Trophoblast cell (in vitro differentiated cells and primary cell): Measurements from ENCODE around the gene FAM241B.

Source experiments
- DNase-seq, 2 donors: peaks; one replicate each; pipeline ENCODE4 v3.0.0-alpha.2; 2016
- H2AFZ ChIP-seq: 2 replicates; pipeline ENCODE4 v1.6.1; 2013; ENCODE audit warnings: low read length, moderate library complexity, mild to moderate bottlenecking; ENCODE audit not compliant: insufficient read depth, poor library complexity
- H2AK5ac ChIP-seq: 2 replicates; pipeline ENCODE4 v1.6.1; 2013; ENCODE audit warnings: mild to moderate bottlenecking, low read length
- H2BK120ac ChIP-seq: 2 replicates; pipeline ENCODE4 v1.6.1; 2013; ENCODE audit warnings: low read length, mild to moderate bottlenecking, moderate library complexity; ENCODE audit not compliant: insufficient read depth, poor library complexity
- H2BK12ac ChIP-seq: 2 replicates; pipeline ENCODE4 v1.6.1; 2013; ENCODE audit warnings: mild to moderate bottlenecking, low read length, moderate library complexity
- H2BK5ac ChIP-seq: 2 replicates; pipeline ENCODE4 v1.6.1; 2013; ENCODE audit warnings: low read length, low read depth, moderate library complexity, mild to moderate bottlenecking; ENCODE audit not compliant: poor library complexity
- H3K14ac ChIP-seq: 2 replicates; pipeline ENCODE4 v1.6.1; 2013; ENCODE audit warnings: mild to moderate bottlenecking, low read length
- H3K18ac ChIP-seq: 2 replicates; pipeline ENCODE4 v1.6.1; 2013; ENCODE audit warnings: mild to moderate bottlenecking, low read length
- H3K23ac ChIP-seq: 2 replicates; pipeline ENCODE4 v1.6.1; 2013; ENCODE audit warnings: low read length
- H3K27ac ChIP-seq: 2 replicates; pipeline ENCODE4 v1.5.1; 2013; ENCODE audit warnings: low read depth, mild to moderate bottlenecking, inconsistent platforms, low read length, moderate library complexity
- H3K27me3 ChIP-seq: 2 replicates; pipeline ENCODE4 v1.6.1; 2013; ENCODE audit warnings: inconsistent platforms, mild to moderate bottlenecking, low read length, moderate library complexity; ENCODE audit not compliant: insufficient read depth
- H3K36me3 ChIP-seq, 2 experiments: 1 replicate in 1 of 2; 2 replicates in 1 of 2; pipeline ENCODE4 v1.6.1; 2013; ENCODE audit warnings: low read length in 2 of 2, mild to moderate bottlenecking in 2 of 2, moderate library complexity in 1 of 2; ENCODE audit not compliant: insufficient read depth in 2 of 2, control insufficient read depth in 1 of 2
- H3K4ac ChIP-seq: 2 replicates; pipeline ENCODE4 v1.6.1; 2013; ENCODE audit warnings: low read depth, mild to moderate bottlenecking, low read length, moderate library complexity
- H3K4me1 ChIP-seq, 2 experiments: 1 replicate in 1 of 2; 2 replicates in 1 of 2; pipeline ENCODE4 v1.6.1; 2013; ENCODE audit warnings: low read length in 2 of 2, mild to moderate bottlenecking in 2 of 2, moderate library complexity in 1 of 2; ENCODE audit not compliant: insufficient read depth in 2 of 2, control insufficient read depth in 1 of 2
- H3K4me2 ChIP-seq: 2 replicates; pipeline ENCODE4 v1.6.1; 2013; ENCODE audit warnings: inconsistent platforms, mild to moderate bottlenecking, low read length, moderate library complexity
- H3K4me3 ChIP-seq: 2 replicates; pipeline ENCODE4 v1.5.1; 2013; ENCODE audit warnings: mild to moderate bottlenecking, low read depth, low read length, inconsistent platforms
- H3K79me1 ChIP-seq: one replicate; pipeline ENCODE4 v1.6.1; 2013; ENCODE audit warnings: low read length
- H3K79me2 ChIP-seq: 2 replicates; pipeline ENCODE4 v1.6.1; 2013; ENCODE audit warnings: low read length, mild to moderate bottlenecking; ENCODE audit not compliant: control insufficient read depth, insufficient read depth, poor library complexity
- H3K9ac ChIP-seq: 2 replicates; pipeline ENCODE4 v1.6.1; 2013; ENCODE audit warnings: mild to moderate bottlenecking, low read length
- H3K9me3 ChIP-seq: 2 replicates; pipeline ENCODE4 v1.6.1; 2013; ENCODE audit warnings: low read depth, mild to moderate bottlenecking, control low read depth, inconsistent platforms, low read length; ENCODE audit not compliant: insufficient read depth
- H4K12ac ChIP-seq: 2 replicates; pipeline ENCODE4 v1.6.1; 2013; ENCODE audit warnings: low read depth, mild to moderate bottlenecking, low read length, moderate library complexity
- H4K8ac ChIP-seq: 2 replicates; pipeline ENCODE4 v1.6.1; 2013; ENCODE audit warnings: low read depth, mild to moderate bottlenecking, low read length, moderate library complexity
- H4K91ac ChIP-seq: one replicate; pipeline ENCODE4 v1.6.1; 2013; ENCODE audit warnings: low read depth, mild to moderate bottlenecking, low read length, moderate library complexity
- WGBS: extraction: QIAGEN DNeasy Blood & Tissue Kit; methylation state at CpG from one replicate; pipeline ENCODE4 v1.1.7; 2013; ENCODE audit warnings: missing lambda C conversion rate; ENCODE audit not compliant: insufficient read length, insufficient coverage; ENCODE audit errors: extremely low coverage; 5-methylcytosine and 5-hydroxymethylcytosine counted together

The FAM241B gene

GRCh38 chr10:69681436-69681835, 51.4 kb downstream of the FAM241B start:
- Histone ChIP-seq H2BK5ac (no peak overlapping the region), H2BK120ac (no peak overlapping the region), H3K14ac (no peak overlapping the region), H2BK12ac (no peak overlapping the region), H3K4me2 (no peak overlapping the region), H3K4ac (no peak overlapping the region), H3K79me2 (no peaks in the 10 kb centered on the region), H4K8ac (no peak overlapping the region), H3K23ac (no peak overlapping the region), H3K79me1 (peaks cover 1% of the 10 kb centered on the region), H3K9me3 (no peaks in the 10 kb centered on the region), H3K4me1 (peaks cover 4 to 9% of the 10 kb centered on the region in 2 experiments), H3K9ac (no peak overlapping the region), H3K27me3 (no peaks in the 10 kb centered on the region), H4K91ac (no peak overlapping the region), H3K27ac (no peak overlapping the region), H3K36me3 (no peaks in the 10 kb centered on the region), H2AFZ (no peak overlapping the region), H2AK5ac (no peak overlapping the region), H4K12ac (no peak overlapping the region), H3K18ac (no peak overlapping the region), H3K4me3 (no peak overlapping the region)
- DNase-seq: no peak
- WGBS: no CpG with 5 or more reads among the region's 6 CpGs

- H3K27me3 ChIP-seq: no peaks in the 10 kb centered on the region
- H4K12ac ChIP-seq: no peak overlapping the region
- H3K4me2 ChIP-seq: no peak overlapping the region
- no peak overlapping the region for H3K4me3 ChIP-seq
- no peaks in the 10 kb centered on the region for H3K79me2 ChIP-seq
- H4K8ac ChIP-seq: no peak overlapping the region
- no peak overlapping the region for H2BK120ac ChIP-seq
- H3K4ac ChIP-seq: no peak overlapping the region
- no peak overlapping the region for H2BK12ac ChIP-seq
- H3K14ac ChIP-seq: no peak overlapping the region
- no peaks in the 10 kb centered on the region for H3K9me3 ChIP-seq
- no peak overlapping the region for H3K9ac ChIP-seq
- peaks cover 4 to 9% of the 10 kb centered on the region in 2 experiments for H3K4me1 ChIP-seq
- H3K27ac ChIP-seq: no peak overlapping the region
- H3K36me3 ChIP-seq: no peaks in the 10 kb centered on the region
- H3K79me1 ChIP-seq: peaks cover 1% of the 10 kb centered on the region
- H2AFZ ChIP-seq: no peak overlapping the region
- no peak for DNase-seq
- H2BK5ac ChIP-seq: no peak overlapping the region
- no peak overlapping the region for H3K23ac ChIP-seq
- H4K91ac ChIP-seq: no peak overlapping the region
- no peak overlapping the region for H3K18ac ChIP-seq
- no peak overlapping the region for H2AK5ac ChIP-seq
These were observed 53.0 kb downstream of the FAM241B start for GRCh38 chr10:69682955-69683474.
